PFSK-1 (cell line): ENCODE data around the gene RGS3.

ENCODE experiments used
- FOXP2 ChIP-seq: optimal IDR thresholded peaks from 2 replicates; pipeline ENCODE3; 2011; ENCODE audit warnings: borderline replicate concordance, control low read depth, inconsistent platforms; ENCODE audit not compliant: insufficient read depth; ENCODE audit errors: extremely low read length, extremely low read depth
- POLR2AphosphoS5 ChIP-seq: IDR thresholded peaks from 2 replicates; pipeline ENCODE4 v1.6.1; 2012; ENCODE audit warnings: low read depth, mild to moderate bottlenecking, control low read depth, low read length, moderate library complexity
- REST ChIP-seq, 2 experiments: IDR thresholded peaks; 2 replicates each; pipeline versions ENCODE4 v1.6.1 to v1.8.0; 2011 to 2012; ENCODE audit warnings: low read depth in 2 of 2, low read length in 2 of 2, control low read depth in 1 of 2, inconsistent platforms in 1 of 2, mild to moderate bottlenecking in 1 of 2, moderate library complexity in 1 of 2; ENCODE audit not compliant: insufficient read depth in 1 of 2
- SIN3A ChIP-seq: IDR thresholded peaks from 2 replicates; pipeline ENCODE4 v1.6.1; 2012; ENCODE audit warnings: mild to moderate bottlenecking, low read length, moderate library complexity, borderline replicate concordance; ENCODE audit not compliant: insufficient read depth
- TAF1 ChIP-seq: IDR thresholded peaks from 2 replicates; pipeline ENCODE4 v1.6.1; 2012; ENCODE audit warnings: low read length, control low read depth, borderline replicate concordance; ENCODE audit not compliant: insufficient read depth

Gene RGS3

GRCh38 chr9:113612216-113612747, 148.8 kb downstream of the RGS3 start:
- no peak for TF ChIP-seq FOXP2
- no peak for TF ChIP-seq SIN3A
- TF ChIP-seq TAF1: no peak
- TF ChIP-seq REST (IDR thresholded peaks at IDR 0.05; ENCODE audit: insufficient read depth in 1 of 2, low read depth in 2 of 2, low read length in 2 of 2): no peak
- no peak for TF ChIP-seq POLR2AphosphoS5

DNA sequence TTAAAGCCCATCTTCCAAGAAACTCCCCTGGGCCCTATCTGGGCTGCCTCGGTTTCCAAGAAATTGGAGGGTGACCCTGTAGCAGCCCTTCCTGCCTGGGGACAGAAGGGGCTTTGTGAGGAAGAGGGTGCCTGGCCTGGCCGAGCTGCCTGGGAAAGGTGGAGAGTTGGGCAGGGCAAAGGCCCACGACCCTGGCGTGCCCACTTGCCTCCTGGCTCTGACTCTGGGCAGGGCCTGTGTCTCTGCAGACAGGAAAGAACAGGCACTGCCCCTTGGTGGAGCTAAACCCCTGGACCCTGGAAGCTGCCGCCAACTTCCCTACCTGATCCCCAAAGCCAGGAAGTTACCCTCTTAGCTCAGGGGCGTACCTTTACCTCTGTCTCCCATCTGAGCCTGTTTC, 149.3 kb downstream of the RGS3 start:
- TF ChIP-seq FOXP2: no peak
- TF ChIP-seq POLR2AphosphoS5: no peak
- TF ChIP-seq REST (IDR thresholded peaks at IDR 0.05; ENCODE audit: insufficient read depth in 1 of 2, low read depth in 2 of 2, low read length in 2 of 2): no peak
- no peak for TF ChIP-seq TAF1
- TF ChIP-seq SIN3A: no peak

DNA sequence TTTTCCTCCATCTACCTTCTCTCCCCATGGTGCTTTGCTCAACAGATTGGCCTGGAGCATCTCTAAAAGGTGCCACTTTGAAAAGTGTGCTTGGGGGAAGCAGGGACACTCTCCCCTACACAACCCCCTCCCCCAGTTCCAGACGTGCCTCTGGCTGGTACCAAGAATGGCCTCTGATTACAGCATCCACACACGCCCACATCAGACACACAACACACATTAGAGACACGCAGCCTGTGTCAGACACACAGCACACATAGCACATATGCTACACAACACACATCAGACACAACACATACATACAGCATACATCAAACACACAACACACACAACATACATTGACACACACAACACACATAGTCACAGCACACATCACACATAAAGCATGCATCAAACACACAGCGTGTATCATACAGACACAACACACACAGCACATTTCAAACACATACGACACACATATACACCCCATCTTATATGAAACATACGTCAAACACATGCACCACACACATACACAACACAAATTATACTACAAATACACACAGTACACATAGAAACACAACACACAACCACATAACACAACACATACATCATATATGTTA, 150.4 kb downstream of the RGS3 start:
- TF ChIP-seq FOXP2 (no peak), TAF1 (no peak), REST (IDR thresholded peaks at IDR 0.05; ENCODE audit: insufficient read depth in 1 of 2, low read depth in 2 of 2, low read length in 2 of 2) (no peak), SIN3A (no peak)

DNA sequence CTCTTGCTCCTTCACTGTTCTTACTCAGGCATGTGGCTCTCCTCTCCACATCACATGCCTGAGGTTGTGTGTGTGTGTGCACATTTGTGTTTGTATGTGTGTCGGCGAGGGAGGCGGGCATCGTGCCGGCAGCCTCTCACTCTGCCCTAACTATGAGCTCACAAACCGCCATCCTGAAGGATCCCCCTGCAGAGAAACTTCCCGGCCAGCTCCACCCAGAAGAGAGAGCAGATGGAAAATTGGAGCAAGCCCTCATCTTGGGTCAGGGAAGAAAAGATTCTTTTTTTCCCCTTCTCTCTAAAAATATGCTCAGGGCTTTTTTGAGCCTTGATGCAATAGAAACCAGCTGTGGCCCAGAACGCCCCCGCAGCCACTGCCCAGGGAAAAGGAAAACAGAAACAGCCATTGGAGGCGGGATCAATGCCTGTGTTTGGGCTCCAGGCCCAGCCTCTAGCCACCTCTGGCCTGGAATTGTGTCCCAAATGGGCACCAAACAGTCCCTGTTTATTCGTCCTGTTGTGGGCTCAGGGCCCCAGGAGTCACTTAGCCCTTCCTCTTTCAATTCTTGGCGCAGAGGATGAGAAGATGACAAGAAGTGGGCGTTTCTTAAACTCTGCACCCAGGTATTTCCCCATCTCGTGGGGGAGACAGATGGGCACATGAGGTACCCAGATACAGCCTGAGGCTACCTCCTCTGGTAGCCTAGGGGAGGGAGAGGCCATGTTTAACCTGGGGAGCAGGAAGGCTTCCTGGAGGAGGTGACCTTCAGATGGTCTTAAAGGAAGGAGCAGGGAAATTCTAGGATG, 151.5 kb downstream of the RGS3 start:
- TF ChIP-seq POLR2AphosphoS5 (no peak), TAF1 (no peak), REST (IDR thresholded peaks at IDR 0.05; ENCODE audit: insufficient read depth in 1 of 2, low read depth in 2 of 2, low read length in 2 of 2) (no peak), SIN3A (no peak), FOXP2 (no peak)
